Heart right ventricle (tissue), 12 donors: ENCODE measurements around the gene ESYT1. TPM values are rescaled to one million over a fixed set of nuclear protein-coding genes. Genes with fewer than 3 reads are reported as not detected.

Experiments
- polyA plus RNA-seq, 2 donors: library from polyadenylated mRNA; stranded (reverse); fragments of 200-250 nt; gene quantifications; one replicate each; pipeline ENCODE4 v1.2.3, GENCODE V29; 2013
- total RNA-seq, 10 donors: library from RNA; stranded (reverse); fragmentation: NEBNext Ultra II Directional in 3 of 10; extraction: Animal tissue kit (Norgen Biotek cat#: 25700) in 3 of 10; gene quantifications; one replicate each; pipeline versions ENCODE4 v1.2.1 to v1.2.4, GENCODE V29; 2021 to 2023
- donor health status: ischemic (EF 13 %, LVEDD 7.1; RV severe dilation, severe dysfunction).
- donor health status: healthy with polysubstance abuse.
- donor health status: DM: no; HTN: yes; CAD: no.
- donor health status: DM: no; HTN: no; CAD: no.
- donor health status: ischemic (EF 25% LVEDD 6.9; RV normal size, moderate dysfunction).
- donor health status: ischemic (EF 25% LVEDD 5.7; RV mildly dilated, moderate dysfunction).
- donor health status: healthy.
- donor health status: nonischemic (EF 11% LVEDD 7.7; RV severe dilation, severe dysfunction).
- donor health status: DM: yes; HTN: yes; CAD: no.
- donor health status: PGD.
- donor health status: ischemic (EF 29% LVEDD 5.4; RV normal size, mild dysfunction).
- donor health status: nonischemic (EF 23%, LVEDD 6.1; RV moderate dilation, normal function).

ESYT1 gene
- total and polyA plus RNA-seq, 12 donors: 20.9 to 57.3 (median 31.9) TPM

Other genes with a start within 250 kb of the ESYT1 start
- 10 to 100 TPM; 10.9 to 19.6 (median 16.7) TPM for gene PYM1, start 200.4 kb upstream of the ESYT1 start, total RNA-seq
- 10 to 100 TPM; 20.4 to 48.6 TPM for gene PYM1, start 200.4 kb upstream of the ESYT1 start, polyA plus RNA-seq
- 10 to 100 TPM in 3 of 10 donors, 1 to 10 TPM in 7; 4.6 to 15.5 (median 7.0) TPM for gene DGKA, start 197.1 kb upstream of the ESYT1 start, total RNA-seq
- gene DGKA, start 197.1 kb upstream of the ESYT1 start, polyA plus RNA-seq: 10 to 100 TPM in 1 of 2 donors, 1 to 10 TPM in 1; 6.4 to 17.3 TPM
- 1 to 10 TPM in 2 of 10 donors, under 1 TPM in 8; 0.26 to 1.3 (median 0.58) TPM for gene PMEL, start 162.2 kb upstream of the ESYT1 start, total RNA-seq
- under 1 TPM; 0.49 to 0.66 TPM for gene PMEL, start 162.2 kb upstream of the ESYT1 start, polyA plus RNA-seq
- gene CDK2, start 161.4 kb upstream of the ESYT1 start, total RNA-seq: 10 to 100 TPM in 4 of 10 donors, 1 to 10 TPM in 6; 5.1 to 15.2 (median 8.4) TPM
- 10 to 100 TPM in 1 of 2 donors, 1 to 10 TPM in 1; 6.9 to 18.4 TPM for gene CDK2, start 161.4 kb upstream of the ESYT1 start, polyA plus RNA-seq
- 100 to 1,000 TPM; 107 to 137 (median 122) TPM for gene RAB5B, start 154.2 kb upstream of the ESYT1 start, total RNA-seq
- 10 to 100 TPM; 35.3 to 62.4 TPM for gene RAB5B, start 154.2 kb upstream of the ESYT1 start, polyA plus RNA-seq
- gene SUOX, start 131.0 kb upstream of the ESYT1 start, total RNA-seq: 10 to 100 TPM; 28.2 to 44.8 (median 31.4) TPM
- gene SUOX, start 131.0 kb upstream of the ESYT1 start, polyA plus RNA-seq: 10 to 100 TPM; 23.2 to 23.9 TPM
- 10 to 100 TPM in 1 of 10 donors, 1 to 10 TPM in 9; 5.2 to 10.1 (median 7.3) TPM for gene IKZF4, start 107.2 kb upstream of the ESYT1 start, total RNA-seq
- 1 to 10 TPM; 1.6 to 3.7 TPM for gene IKZF4, start 107.2 kb upstream of the ESYT1 start, polyA plus RNA-seq
- 10 to 100 TPM in 9 of 10 donors, 1 to 10 TPM in 1; 6.9 to 39.6 (median 19.3) TPM for gene RPS26, start 86.3 kb upstream of the ESYT1 start, total RNA-seq
- 1,000 to 10,000 TPM; 1,156 to 1,370 TPM for gene RPS26, start 86.3 kb upstream of the ESYT1 start, polyA plus RNA-seq
- 1 to 10 TPM in 9 of 10 donors, under 1 TPM in 1; 0.80 to 6.1 (median 2.9) TPM for gene ERBB3, start 48.1 kb upstream of the ESYT1 start, total RNA-seq
- gene ERBB3, start 48.1 kb upstream of the ESYT1 start, polyA plus RNA-seq: 1 to 10 TPM; 2.1 to 7.8 TPM
- gene PA2G4, start 23.7 kb upstream of the ESYT1 start, total RNA-seq: 10 to 100 TPM; 64.3 to 91.9 (median 71.5) TPM
- gene PA2G4, start 23.7 kb upstream of the ESYT1 start, polyA plus RNA-seq: 100 to 1,000 TPM in 1 of 2 donors, 10 to 100 TPM in 1; 79.4 to 148 TPM
- gene RPL41, start 11.6 kb upstream of the ESYT1 start, total RNA-seq: 1,000 to 10,000 TPM; 1,835 to 2,619 (median 2,004) TPM
- 1,000 to 10,000 TPM in 1 of 2 donors, 100 to 1,000 TPM in 1; 475 to 5,263 TPM for gene RPL41, start 11.6 kb upstream of the ESYT1 start, polyA plus RNA-seq
- 1 to 10 TPM; 3.6 to 5.8 (median 4.9) TPM for gene ZC3H10, start 10.0 kb upstream of the ESYT1 start, total RNA-seq
- gene ZC3H10, start 10.0 kb upstream of the ESYT1 start, polyA plus RNA-seq: 1 to 10 TPM; 2.1 to 3.4 TPM
- gene MYL6B, start 24.3 kb downstream of the ESYT1 start, total RNA-seq: 10 to 100 TPM; 39.8 to 61.9 (median 49.9) TPM
- gene MYL6B, start 24.3 kb downstream of the ESYT1 start, polyA plus RNA-seq: 10 to 100 TPM; 31.9 to 64.0 TPM
- gene MYL6, start 30.1 kb downstream of the ESYT1 start, total RNA-seq: 1,000 to 10,000 TPM in 1 of 10 donors, 100 to 1,000 TPM in 9; 355 to 1,188 (median 413) TPM
- gene MYL6, start 30.1 kb downstream of the ESYT1 start, polyA plus RNA-seq: 1,000 to 10,000 TPM in 1 of 2 donors, 100 to 1,000 TPM in 1; 670 to 2,127 TPM
- gene SMARCC2, start 61.2 kb downstream of the ESYT1 start, total RNA-seq: 10 to 100 TPM; 56.2 to 81.9 (median 62.8) TPM
- gene SMARCC2, start 61.2 kb downstream of the ESYT1 start, polyA plus RNA-seq: 10 to 100 TPM; 16.2 to 28.8 TPM
- 10 to 100 TPM; 43.6 to 66.3 (median 47.0) TPM for gene RNF41, start 93.7 kb downstream of the ESYT1 start, total RNA-seq
- gene RNF41, start 93.7 kb downstream of the ESYT1 start, polyA plus RNA-seq: 10 to 100 TPM in 1 of 2 donors, 1 to 10 TPM in 1; 7.0 to 27.0 TPM
- gene NABP2, start 96.1 kb downstream of the ESYT1 start, total RNA-seq: 10 to 100 TPM; 16.2 to 25.3 (median 20.4) TPM
- gene NABP2, start 96.1 kb downstream of the ESYT1 start, polyA plus RNA-seq: 10 to 100 TPM; 13.5 to 27.7 TPM
- gene SLC39A5, start 101.8 kb downstream of the ESYT1 start, total RNA-seq: not detected
- gene SLC39A5, start 101.8 kb downstream of the ESYT1 start, polyA plus RNA-seq: under 1 TPM; 0.20 to 0.59 TPM
- gene ANKRD52, start 130.1 kb downstream of the ESYT1 start, total RNA-seq: 10 to 100 TPM; 22.2 to 30.9 (median 26.5) TPM
- gene ANKRD52, start 130.1 kb downstream of the ESYT1 start, polyA plus RNA-seq: 10 to 100 TPM; 10.2 to 10.8 TPM
- 100 to 1,000 TPM in 9 of 10 donors, 10 to 100 TPM in 1; 55.5 to 258 (median 147) TPM for gene COQ10A, start 138.7 kb downstream of the ESYT1 start, total RNA-seq
- gene COQ10A, start 138.7 kb downstream of the ESYT1 start, polyA plus RNA-seq: 100 to 1,000 TPM; 101 to 245 TPM
- gene CS, start 172.1 kb downstream of the ESYT1 start, total RNA-seq: 100 to 1,000 TPM; 601 to 991 (median 877) TPM
- 100 to 1,000 TPM; 154 to 192 TPM for gene CS, start 172.1 kb downstream of the ESYT1 start, polyA plus RNA-seq
- gene CNPY2, start 187.7 kb downstream of the ESYT1 start, total RNA-seq: 10 to 100 TPM; 22.3 to 51.0 (median 38.7) TPM
- 10 to 100 TPM; 76.2 to 88.2 TPM for gene CNPY2, start 187.7 kb downstream of the ESYT1 start, polyA plus RNA-seq
- 10 to 100 TPM; 23.6 to 64.4 (median 38.1) TPM for gene PAN2, start 205.7 kb downstream of the ESYT1 start, total RNA-seq
- gene PAN2, start 205.7 kb downstream of the ESYT1 start, polyA plus RNA-seq: 10 to 100 TPM; 20.6 to 85.3 TPM
- under 1 TPM in 5 of 10 donors, not detected in 5; 0.23 to 0.57 (median 0.44) TPM for gene IL23A, start 210.6 kb downstream of the ESYT1 start, total RNA-seq
- gene IL23A, start 210.6 kb downstream of the ESYT1 start, polyA plus RNA-seq: under 1 TPM in 1 of 2 donors, not detected in 1; 0.20 TPM
- gene STAT2, start 231.8 kb downstream of the ESYT1 start, total RNA-seq: 100 to 1,000 TPM in 1 of 10 donors, 10 to 100 TPM in 9; 30.8 to 107 (median 38.7) TPM
- 10 to 100 TPM; 16.9 to 52.6 TPM for gene STAT2, start 231.8 kb downstream of the ESYT1 start, polyA plus RNA-seq
- not detected for gene APOF, start 234.6 kb downstream of the ESYT1 start, total RNA-seq
- not detected for gene APOF, start 234.6 kb downstream of the ESYT1 start, polyA plus RNA-seq